Hematopoietic multipotent progenitor cell treated with erythropoietin and hydrocortisone succinate and interleukin-3 and kit ligand, for 17 days (in vitro differentiated cells): Measurements from ENCODE around the gene RPRD2.

ENCODE experiments used
- DNase-seq: peaks from one replicate; pipeline ENCODE4 v3.0.0-alpha.2; 2015; ENCODE audit warnings: low spot score

Gene RPRD2

DNA sequence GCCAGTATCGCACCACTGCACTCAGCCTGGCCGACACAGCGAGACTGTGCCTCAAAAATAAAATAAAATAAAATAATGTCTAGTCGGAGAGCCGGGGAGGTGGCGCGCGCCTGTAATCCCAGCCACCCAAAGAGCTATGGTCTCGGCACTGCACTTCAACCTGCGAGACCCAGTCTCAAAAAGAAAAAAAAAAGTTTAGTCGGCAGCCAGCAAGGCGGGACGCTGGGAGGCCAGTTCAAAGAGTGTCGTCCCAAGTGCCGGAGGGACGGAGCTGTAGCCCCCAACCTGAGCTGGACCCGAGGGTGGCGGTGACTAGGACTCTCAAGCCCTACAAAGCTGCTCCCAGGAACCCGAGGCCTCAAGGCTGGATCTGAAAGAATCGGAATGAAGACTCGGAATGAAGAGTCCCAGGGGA is 151.0 kb downstream of the RPRD2 start:
- DNase-seq = no peak

DNA sequence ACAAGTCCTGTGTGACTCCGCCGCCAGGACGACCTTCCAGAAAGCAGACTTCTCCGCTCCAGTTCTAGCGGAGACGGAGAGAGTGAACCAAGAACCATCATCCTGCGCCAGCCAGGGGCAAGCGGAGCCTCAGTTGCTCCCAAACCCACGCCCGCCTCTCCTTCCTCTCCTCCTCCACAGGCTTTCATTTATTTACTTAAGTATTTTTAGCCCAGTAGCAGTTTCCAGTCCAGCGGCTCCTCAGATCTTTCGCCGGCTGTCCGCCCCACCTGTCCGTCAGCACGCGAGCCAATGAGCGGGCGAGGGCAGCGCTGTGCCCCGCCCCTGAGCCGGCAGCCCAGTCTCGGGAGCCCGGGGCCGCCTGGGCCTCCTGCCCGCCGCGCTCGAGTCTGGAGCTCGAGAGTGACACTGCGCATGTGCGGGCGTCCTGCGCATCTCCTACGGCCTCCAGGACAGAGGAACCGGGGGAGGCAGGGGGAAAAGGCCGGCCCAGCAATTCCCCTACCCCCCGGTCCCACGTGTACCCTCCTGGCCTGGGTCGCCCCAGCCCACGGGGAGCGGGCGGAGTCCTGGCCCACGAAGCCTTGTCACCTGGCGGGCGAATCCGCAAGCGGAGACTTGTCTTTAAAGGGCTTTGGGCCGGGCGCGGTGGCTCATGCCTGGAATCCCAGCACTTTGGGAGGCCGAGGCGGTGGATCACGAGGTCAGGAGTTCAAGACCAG is 151.5 kb downstream of the RPRD2 start, which contains the start of gene FALEC:
Gene FALEC (plus strand): TSS at position 425 of the 722 bp plus-strand sequence.
- DNase-seq = peak; percentile 97

DNA sequence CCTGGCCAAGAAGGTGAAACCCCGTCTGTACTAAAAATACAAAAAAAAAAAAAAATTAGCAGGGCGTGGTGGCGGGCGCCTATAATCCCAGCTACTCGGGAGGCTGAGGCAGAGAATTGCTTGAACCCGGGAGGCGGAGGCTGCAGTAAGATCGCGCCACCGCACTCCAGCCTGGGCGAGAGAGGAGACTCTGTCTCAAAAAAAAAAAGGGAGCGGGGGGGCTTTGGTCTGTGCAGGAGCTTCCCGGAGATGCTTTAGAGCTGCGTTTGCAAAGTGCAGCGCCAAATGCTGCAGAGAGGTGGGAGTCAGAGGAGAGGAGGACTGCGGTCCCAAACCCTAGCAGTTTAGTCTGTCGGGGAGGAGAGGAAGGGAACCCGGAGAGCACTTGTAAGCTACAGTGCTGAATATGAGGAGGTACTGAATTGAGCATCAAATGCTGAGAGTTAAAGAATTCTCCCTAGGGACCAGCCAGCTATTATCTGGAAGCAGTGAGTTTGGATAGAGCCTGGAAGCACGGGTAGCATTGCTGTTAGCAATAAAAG is 152.2 kb downstream of the RPRD2 start:
- no peak for DNase-seq

DNA sequence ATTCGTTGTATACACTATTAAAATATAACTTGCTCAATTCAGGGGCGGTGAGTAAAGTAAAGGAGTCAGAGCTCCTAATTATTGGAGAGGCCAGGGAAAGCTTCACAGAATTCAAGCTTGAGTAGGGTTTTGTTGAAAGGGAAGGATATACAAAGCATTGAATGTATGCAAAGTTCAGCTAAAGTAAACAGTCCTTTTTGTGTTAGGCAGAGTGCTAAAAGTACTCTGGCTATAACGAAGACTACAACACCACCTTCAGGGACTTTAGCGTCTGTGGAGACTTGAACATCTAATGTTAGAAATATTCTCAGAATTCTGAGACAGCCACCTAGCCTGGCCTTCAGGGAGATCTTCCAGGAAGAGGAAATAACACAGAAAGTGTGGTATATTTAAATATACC is 152.7 kb downstream of the RPRD2 start:
- no peak for DNase-seq

DNA sequence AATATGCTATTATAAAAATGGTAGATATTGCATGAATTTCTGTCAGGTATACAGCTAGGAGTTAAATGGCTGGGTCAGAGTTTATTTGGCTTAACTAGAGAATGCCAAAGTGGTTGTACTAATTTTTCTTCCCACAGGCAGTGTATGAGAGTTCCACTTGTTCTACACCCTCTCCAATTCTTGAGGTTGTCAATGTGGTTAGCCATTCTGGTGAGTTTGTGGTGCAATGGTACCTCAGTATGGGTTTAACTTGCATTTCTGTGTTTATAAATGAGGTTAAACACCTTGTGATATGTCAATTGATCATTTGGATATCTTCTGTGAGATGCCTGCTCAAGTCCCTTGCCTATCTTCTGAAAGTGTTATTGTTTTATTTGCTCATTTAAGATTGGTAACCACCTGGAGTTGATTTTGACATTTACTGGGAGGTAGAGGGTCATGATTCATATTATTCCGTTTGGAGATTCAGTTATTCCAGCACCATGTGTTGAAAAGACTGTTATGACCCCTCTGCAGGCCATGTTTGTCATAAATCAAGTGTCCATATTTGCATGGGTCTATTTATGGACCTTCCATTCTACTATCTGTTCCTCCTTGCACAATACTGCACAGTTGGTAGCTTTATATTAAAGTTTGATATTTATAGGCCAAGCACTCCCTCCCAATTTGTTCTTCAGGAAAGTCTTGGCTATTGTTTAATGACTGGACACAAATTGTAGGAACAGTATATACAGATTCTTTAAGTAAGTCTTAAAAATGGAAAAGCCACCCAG is 157.4 kb downstream of the RPRD2 start:
- DNase-seq = no peak

DNA sequence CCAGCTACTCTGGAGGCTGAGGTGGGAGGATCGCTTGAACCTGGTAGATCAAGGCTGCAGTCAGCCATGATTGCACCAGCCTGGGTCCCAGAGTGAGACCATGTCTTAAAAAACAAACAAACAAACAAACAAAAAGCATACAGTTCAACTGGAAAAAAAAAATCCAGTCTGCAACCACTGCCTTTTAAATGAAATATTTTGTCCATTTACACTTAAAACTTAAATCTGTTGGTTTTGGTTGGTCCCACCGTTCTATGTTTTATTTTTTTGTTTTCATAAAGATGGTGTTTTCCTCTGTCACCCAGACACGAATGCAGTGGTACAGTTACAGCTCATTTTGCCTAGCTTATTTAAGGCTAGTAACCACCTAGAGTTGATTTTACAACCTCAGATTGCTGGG is 161.4 kb downstream of the RPRD2 start:
- no peak for DNase-seq
